Rectal smooth muscle tissue (tissue), 1 donor: ENCODE results near the gene MYRIP.

Experiments used
- H3K27ac ChIP-seq: one replicate; pipeline ENCODE4 v1.7.0; 2013; ENCODE audit warnings: low read depth, low read length, inconsistent platforms
- H3K27me3 ChIP-seq: one replicate; pipeline ENCODE4 v1.7.0; 2013; ENCODE audit warnings: low read length; ENCODE audit not compliant: control insufficient read depth, insufficient read depth
- H3K36me3 ChIP-seq: one replicate; pipeline ENCODE4 v1.7.0; 2013; ENCODE audit warnings: low read length; ENCODE audit not compliant: control insufficient read depth, insufficient read depth
- H3K4me1 ChIP-seq: one replicate; pipeline ENCODE4 v1.7.0; 2013; ENCODE audit warnings: low read length; ENCODE audit not compliant: control insufficient read depth, insufficient read depth
- H3K4me3 ChIP-seq: one replicate; pipeline ENCODE4 v1.7.0; 2013; ENCODE audit warnings: low read length
- H3K9ac ChIP-seq: one replicate; pipeline ENCODE4 v1.7.0; 2013; ENCODE audit warnings: low read length

The MYRIP gene

GRCh38 chr3:39941931-39942330, 132.5 kb downstream of the MYRIP start:
- H3K27me3 ChIP-seq: no peaks in the 10 kb centered on the region
- no peak overlapping the region for H3K9ac ChIP-seq
- no peak overlapping the region for H3K27ac ChIP-seq
- H3K4me3 ChIP-seq: no peak overlapping the region
- H3K4me1 ChIP-seq: peaks cover 4% of the 10 kb centered on the region
- no peaks in the 10 kb centered on the region for H3K36me3 ChIP-seq

- Histone ChIP-seq H3K27ac (no peak overlapping the region), H3K4me1 (peaks cover 10% of the 10 kb centered on the region), H3K4me3 (no peak overlapping the region)
Measured at GRCh38 chr3:39960515-39961191, 151.2 kb downstream of the MYRIP start.

GRCh38 chr3:39961230-39961629, 151.8 kb downstream of the MYRIP start:
- no peak overlapping the region for H3K27ac ChIP-seq
- peaks cover 10% of the 10 kb centered on the region for H3K4me1 ChIP-seq
- no peaks in the 10 kb centered on the region for H3K27me3 ChIP-seq
- H3K9ac ChIP-seq: no peak overlapping the region
- no peak overlapping the region for H3K4me3 ChIP-seq
- no peaks in the 10 kb centered on the region for H3K36me3 ChIP-seq

More at GRCh38 chr3:39960515-39961191, 151.2 kb downstream of the MYRIP start:
- Histone ChIP-seq H3K36me3 (no peaks in the 10 kb centered on the region), H3K27me3 (no peaks in the 10 kb centered on the region), H3K9ac (no peak overlapping the region)

GRCh38 chr3:39962581-39962980, 153.2 kb downstream of the MYRIP start:
- H3K27ac ChIP-seq: no peak overlapping the region
- H3K4me1 ChIP-seq: peaks cover 10% of the 10 kb centered on the region

GRCh38 chr3:39965461-39965860, 156.1 kb downstream of the MYRIP start:
- Histone ChIP-seq H3K36me3 (no peaks in the 10 kb centered on the region), H3K27me3 (no peaks in the 10 kb centered on the region), H3K27ac (no peak overlapping the region), H3K4me1 (peaks cover 10% of the 10 kb centered on the region), H3K9ac (no peak overlapping the region), H3K4me3 (no peak overlapping the region)

More at GRCh38 chr3:39962581-39962980, 153.2 kb downstream of the MYRIP start:
- Histone ChIP-seq H3K36me3 (no peaks in the 10 kb centered on the region), H3K27me3 (no peaks in the 10 kb centered on the region), H3K4me3 (no peak overlapping the region), H3K9ac (no peak overlapping the region)

GRCh38 chr3:39965997-39966396, 156.6 kb downstream of the MYRIP start:
- Histone ChIP-seq H3K36me3 (no peaks in the 10 kb centered on the region), H3K4me3 (no peak overlapping the region), H3K4me1 (peaks cover 10% of the 10 kb centered on the region), H3K27me3 (no peaks in the 10 kb centered on the region), H3K9ac (no peak overlapping the region), H3K27ac (no peak overlapping the region)

- Histone ChIP-seq H3K9ac (no peak overlapping the region), H3K4me3 (no peak overlapping the region), H3K4me1 (no peaks in the 10 kb centered on the region), H3K27me3 (no peaks in the 10 kb centered on the region), H3K27ac (no peak overlapping the region), H3K36me3 (no peaks in the 10 kb centered on the region)
Measured at GRCh38 chr3:39970982-39971381, 161.6 kb downstream of the MYRIP start.

- H3K9ac ChIP-seq: no peak overlapping the region
- no peak overlapping the region for H3K4me3 ChIP-seq
- H3K27me3 ChIP-seq: no peaks in the 10 kb centered on the region
- H3K36me3 ChIP-seq: no peaks in the 10 kb centered on the region
- no peak overlapping the region for H3K27ac ChIP-seq
- H3K4me1 ChIP-seq: no peaks in the 10 kb centered on the region
Measured at GRCh38 chr3:39971559-39972031, 162.2 kb downstream of the MYRIP start.

- Histone ChIP-seq H3K27me3 (no peaks in the 10 kb centered on the region), H3K9ac (no peak overlapping the region), H3K36me3 (no peaks in the 10 kb centered on the region), H3K4me3 (no peak overlapping the region), H3K27ac (no peak overlapping the region), H3K4me1 (no peaks in the 10 kb centered on the region)
Measured at GRCh38 chr3:39972508-39972907, 163.1 kb downstream of the MYRIP start.

- H3K27ac ChIP-seq: no peak overlapping the region
- H3K4me1 ChIP-seq: no peaks in the 10 kb centered on the region
- H3K4me3 ChIP-seq: no peak overlapping the region
- H3K27me3 ChIP-seq: no peaks in the 10 kb centered on the region
- H3K9ac ChIP-seq: no peak overlapping the region
- no peaks in the 10 kb centered on the region for H3K36me3 ChIP-seq
Measured at GRCh38 chr3:39977058-39977794, 167.8 kb downstream of the MYRIP start.

GRCh38 chr3:39978308-39978707, 168.9 kb downstream of the MYRIP start:
- H3K4me3 ChIP-seq: no peak overlapping the region
- no peak overlapping the region for H3K9ac ChIP-seq
- H3K4me1 ChIP-seq: no peaks in the 10 kb centered on the region
- no peak overlapping the region for H3K27ac ChIP-seq
- H3K36me3 ChIP-seq: no peaks in the 10 kb centered on the region
- no peaks in the 10 kb centered on the region for H3K27me3 ChIP-seq

- H3K27ac ChIP-seq: no peak overlapping the region
- H3K9ac ChIP-seq: no peak overlapping the region
- H3K27me3 ChIP-seq: no peaks in the 10 kb centered on the region
- no peaks in the 10 kb centered on the region for H3K36me3 ChIP-seq
- H3K4me1 ChIP-seq: no peaks in the 10 kb centered on the region
- H3K4me3 ChIP-seq: no peak overlapping the region
Measured at GRCh38 chr3:39980058-39980457, 170.6 kb downstream of the MYRIP start.

- no peak overlapping the region for H3K9ac ChIP-seq
- no peak overlapping the region for H3K27ac ChIP-seq
- no peaks in the 10 kb centered on the region for H3K27me3 ChIP-seq
- no peaks in the 10 kb centered on the region for H3K36me3 ChIP-seq
- H3K4me1 ChIP-seq: no peaks in the 10 kb centered on the region
- H3K4me3 ChIP-seq: no peak overlapping the region
Measured at GRCh38 chr3:39980781-39981180, 171.4 kb downstream of the MYRIP start.
